RWPE2 (cell line): ENCODE results near the gene LKAAEAR1.
A peak's percentile ranks its signal among the peaks of the same experiment; 100 is the strongest.

Source experiments
- ATAC-seq: fragments of 200-7000 bp; cut with Tn5 transposase; 3 replicates; pipeline ENCODE4 v1.9.1; 2021; ENCODE audit warnings: low read depth
- DNase-seq: peaks from one replicate; pipeline ENCODE4 v3.0.0-alpha.2; 2020; ENCODE audit warnings: low spot score
- H3K27ac ChIP-seq: fragments of 450-650 bp; 2 replicates; pipeline ENCODE4 v1.5.1; 2017; ENCODE audit warnings: mild to moderate bottlenecking; ENCODE audit not compliant: poor library complexity, severe bottlenecking
- H3K27me3 ChIP-seq: fragments of 250-450 bp; sonication (Bioruptor Pico); 2 replicates; pipeline ENCODE4 v1.5.1; 2021; ENCODE audit warnings: mild to moderate bottlenecking, moderate library complexity; ENCODE audit not compliant: insufficient read depth, poor library complexity, severe bottlenecking
- H3K36me3 ChIP-seq: fragments of 250-450 bp; sonication (Bioruptor Pico); 2 replicates; pipeline ENCODE4 v1.5.1; 2020; ENCODE audit warnings: low read depth, mild to moderate bottlenecking, moderate library complexity
- H3K4me1 ChIP-seq: fragments of 250-450 bp; sonication (Bioruptor Pico); 2 replicates; pipeline ENCODE4 v1.5.1; 2021; ENCODE audit warnings: mild to moderate bottlenecking, moderate library complexity; ENCODE audit not compliant: insufficient read depth, poor library complexity, severe bottlenecking
- H3K4me3 ChIP-seq: fragments of 250-450 bp; sonication (Bioruptor Pico); 2 replicates; pipeline ENCODE4 v1.5.1; 2021; ENCODE audit warnings: mild to moderate bottlenecking, moderate library complexity; ENCODE audit not compliant: severe bottlenecking
- H3K9me3 ChIP-seq: fragments of 250-450 bp; sonication (Bioruptor Pico); 2 replicates; pipeline ENCODE4 v1.5.1; 2021; ENCODE audit warnings: mild to moderate bottlenecking, moderate library complexity; ENCODE audit not compliant: severe bottlenecking
- TF ChIP-seq, protein P1 (sequence below): fragments of 450-650 bp; IDR thresholded peaks from one replicate; pipeline ENCODE4 v1.5.1; 2017; ENCODE audit warnings: mild to moderate bottlenecking, moderate library complexity; ENCODE audit not compliant: poor library complexity, severe bottlenecking

LKAAEAR1 gene

DNA sequence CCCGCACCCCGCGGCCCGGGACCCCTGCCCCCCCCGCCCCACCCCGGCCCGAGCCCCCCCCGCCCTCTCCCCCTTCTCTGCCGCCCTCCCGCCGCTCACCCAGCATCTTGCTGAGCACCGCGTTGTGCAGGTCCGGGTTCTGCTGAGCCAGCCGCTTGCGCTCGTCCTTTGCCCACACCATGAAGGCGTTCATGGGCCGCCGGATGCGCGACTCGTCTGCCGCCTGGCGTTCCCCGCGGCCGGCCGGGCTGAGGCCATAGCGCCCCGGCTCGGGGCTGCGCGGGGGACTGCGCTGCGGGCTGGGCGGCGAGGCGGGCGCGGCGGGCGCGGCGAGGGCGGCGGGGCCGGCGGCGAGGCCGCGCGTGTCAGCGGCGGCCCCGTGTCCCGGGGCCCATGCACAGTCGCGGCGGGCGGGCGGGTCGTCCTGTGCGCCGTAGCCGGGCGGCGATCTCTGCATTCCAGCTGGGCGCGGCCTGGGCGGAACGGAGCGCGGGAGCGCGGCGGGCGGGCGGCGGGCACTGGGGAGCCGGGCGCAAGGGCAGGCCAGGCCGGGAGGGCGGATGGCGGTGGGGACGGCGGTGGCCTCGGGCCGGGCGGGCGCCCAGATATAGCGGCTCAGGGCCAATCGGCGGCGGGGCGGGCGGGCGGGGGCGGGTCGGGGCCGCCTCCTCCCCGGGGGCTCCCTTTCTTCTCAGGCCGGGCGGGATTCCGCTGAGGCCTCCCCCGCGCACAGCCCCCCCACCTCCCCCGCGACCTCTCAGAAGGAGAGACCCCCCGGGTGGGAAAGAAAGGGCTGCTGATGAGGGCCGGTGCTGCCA lies 34.9 kb downstream of the LKAAEAR1 start, which contains the start of gene SOX18:
TSS of gene SOX18 (minus strand) at position 580 of the 818 bp plus-strand sequence. CDS start at position 457, 123 bp downstream.
- ATAC-seq (peak; percentile 20), DNase-seq (no peak)
- TF ChIP-seq, protein P1, sequence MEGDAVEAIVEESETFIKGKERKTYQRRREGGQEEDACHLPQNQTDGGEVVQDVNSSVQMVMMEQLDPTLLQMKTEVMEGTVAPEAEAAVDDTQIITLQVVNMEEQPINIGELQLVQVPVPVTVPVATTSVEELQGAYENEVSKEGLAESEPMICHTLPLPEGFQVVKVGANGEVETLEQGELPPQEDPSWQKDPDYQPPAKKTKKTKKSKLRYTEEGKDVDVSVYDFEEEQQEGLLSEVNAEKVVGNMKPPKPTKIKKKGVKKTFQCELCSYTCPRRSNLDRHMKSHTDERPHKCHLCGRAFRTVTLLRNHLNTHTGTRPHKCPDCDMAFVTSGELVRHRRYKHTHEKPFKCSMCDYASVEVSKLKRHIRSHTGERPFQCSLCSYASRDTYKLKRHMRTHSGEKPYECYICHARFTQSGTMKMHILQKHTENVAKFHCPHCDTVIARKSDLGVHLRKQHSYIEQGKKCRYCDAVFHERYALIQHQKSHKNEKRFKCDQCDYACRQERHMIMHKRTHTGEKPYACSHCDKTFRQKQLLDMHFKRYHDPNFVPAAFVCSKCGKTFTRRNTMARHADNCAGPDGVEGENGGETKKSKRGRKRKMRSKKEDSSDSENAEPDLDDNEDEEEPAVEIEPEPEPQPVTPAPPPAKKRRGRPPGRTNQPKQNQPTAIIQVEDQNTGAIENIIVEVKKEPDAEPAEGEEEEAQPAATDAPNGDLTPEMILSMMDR = peak; percentile 21
- H3K4me3 ChIP-seq = peak within 1 kb of the TSS; percentile 7
- H3K9me3 ChIP-seq = no peaks in the 10 kb centered on the region
- H3K27me3 ChIP-seq = peaks cover 49% of the 10 kb centered on the region
- H3K4me1 ChIP-seq = peaks cover 9% of the 10 kb centered on the region
- no peak within 1 kb of the TSS for H3K27ac ChIP-seq
- H3K36me3 ChIP-seq = no peaks in the 10 kb centered on the region

DNA sequence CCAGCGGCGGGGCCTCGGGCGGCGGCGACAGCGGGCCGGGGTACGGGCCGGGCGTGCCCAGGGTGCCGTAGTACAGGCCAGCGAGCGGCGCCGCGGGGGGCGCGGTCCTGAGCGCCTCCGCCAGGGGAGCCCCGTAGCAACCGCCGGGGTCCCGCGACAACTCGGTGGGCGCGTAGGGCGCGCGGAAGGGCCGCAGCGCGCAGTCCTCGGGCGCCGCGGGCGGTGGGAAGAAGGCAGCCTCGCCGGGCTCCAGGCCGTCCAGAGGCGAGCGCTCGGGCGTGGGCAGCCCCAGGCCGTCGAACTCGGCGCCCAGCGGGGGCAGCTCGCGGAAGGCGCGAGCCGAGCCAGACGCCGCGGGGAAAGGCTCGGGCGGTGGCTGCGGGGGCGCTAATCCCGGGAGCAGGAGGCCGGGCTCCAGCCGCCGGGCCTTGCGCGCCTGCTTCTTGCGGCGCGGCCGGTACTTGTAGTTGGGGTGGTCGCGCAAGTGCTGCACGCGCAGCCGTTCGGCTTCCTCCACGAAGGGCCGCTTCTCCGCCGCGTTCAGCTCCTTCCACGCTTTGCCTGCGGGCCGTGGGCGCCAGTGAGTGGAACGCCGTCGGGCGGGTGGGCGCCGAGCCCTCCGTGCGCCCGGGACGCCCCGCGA lies 35.7 kb downstream of the LKAAEAR1 start:
- Histone ChIP-seq H3K4me3 (no peak overlapping the region), H3K27ac (no peak overlapping the region), H3K27me3 (peaks cover 49% of the 10 kb centered on the region), H3K9me3 (no peaks in the 10 kb centered on the region), H3K4me1 (peaks cover 10% of the 10 kb centered on the region), H3K36me3 (no peaks in the 10 kb centered on the region)
- DNase-seq (no peak), ATAC-seq (no peak)
- TF ChIP-seq, protein P1 = no peak

DNA sequence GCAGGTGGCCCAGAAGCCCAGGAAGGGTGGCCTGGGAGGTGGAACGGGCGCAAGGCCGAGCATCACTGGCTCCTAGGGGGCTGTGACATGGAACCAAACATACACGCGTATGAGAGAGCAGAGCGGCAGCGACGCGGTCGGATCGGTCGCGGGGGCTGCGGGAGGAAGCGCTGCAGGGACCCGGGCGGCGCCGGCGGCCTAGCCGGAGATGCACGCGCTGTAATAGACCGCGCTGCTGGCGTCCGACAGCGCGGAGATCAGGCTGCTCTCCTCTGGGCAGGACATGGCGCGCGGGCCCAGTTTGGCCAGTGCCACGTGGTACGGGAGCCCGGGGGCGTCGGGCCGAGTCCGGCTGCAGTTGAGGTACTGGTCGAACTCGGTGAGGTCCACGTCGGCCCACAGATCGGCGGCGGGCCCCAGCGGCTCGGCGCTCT lies 36.2 kb downstream of the LKAAEAR1 start:
- ATAC-seq = no peak
- no peak overlapping the region for H3K27ac ChIP-seq

DNA sequence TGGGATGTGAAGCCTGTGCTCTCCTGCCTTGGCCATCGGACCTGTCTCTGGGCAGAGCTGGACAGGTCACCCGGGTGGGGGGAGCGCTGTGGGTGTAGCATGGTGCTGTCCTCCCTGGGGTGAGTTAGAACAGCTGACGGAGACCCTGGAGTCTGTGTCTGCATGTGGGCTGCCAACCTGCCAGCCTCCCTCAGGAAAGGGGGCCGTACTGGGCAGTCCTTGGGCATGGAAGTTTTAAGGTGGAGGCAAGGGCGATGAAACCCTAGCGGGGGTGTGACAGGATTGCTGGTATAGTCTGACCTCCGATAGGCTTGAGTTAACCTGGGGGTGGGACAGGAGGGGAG lies 37.2 kb downstream of the LKAAEAR1 start:
- Histone ChIP-seq H3K4me3 (no peak overlapping the region), H3K4me1 (peaks cover 10% of the 10 kb centered on the region), H3K36me3 (no peaks in the 10 kb centered on the region), H3K27ac (no peak overlapping the region), H3K9me3 (no peaks in the 10 kb centered on the region), H3K27me3 (peaks cover 54% of the 10 kb centered on the region)
- ATAC-seq (no peak), DNase-seq (no peak)
- TF ChIP-seq, protein P1 = no peak

More for the DNA sequence above, 36.2 kb downstream of the LKAAEAR1 start:
- Histone ChIP-seq H3K4me3 (no peak overlapping the region), H3K9me3 (no peaks in the 10 kb centered on the region), H3K4me1 (peaks cover 10% of the 10 kb centered on the region), H3K27me3 (peaks cover 49% of the 10 kb centered on the region), H3K36me3 (no peaks in the 10 kb centered on the region)
- no peak for DNase-seq
- TF ChIP-seq, protein P1 = no peak
